H4 (cell line): ENCODE results near the gene ELOVL6. TPM values are rescaled to one million over a fixed set of nuclear protein-coding genes. Genes with fewer than 3 reads are reported as not detected.
"Not testable (repeated sequence)": the region's sequence is repeated elsewhere in the genome, so short reads cannot be mapped to it uniquely, and the experiment has no call there.

Experiments used
- DNase-seq: peaks from one replicate; pipeline ENCODE4 v3.0.0-alpha.2; 2015; ENCODE audit warnings: low spot score
- total RNA-seq: library from RNA; depleted of rRNA; stranded (reverse); fragments of >200 nt; shearing (Covaris generic); gene quantifications from 2 replicates; pipeline ENCODE4 v1.2.3, GENCODE V29; 2014

Gene ELOVL6
- total RNA-seq, 1 experiment from 2014 or later: 9.3 TPM

GRCh38 chr4:110160618-110161017, 37.8 kb downstream of the ELOVL6 start:
- DNase-seq: no peak

- DNase-seq: no peak
These were observed 38.9 kb downstream of the ELOVL6 start for GRCh38 chr4:110159541-110159940.

GRCh38 chr4:110157580-110157979, 40.8 kb downstream of the ELOVL6 start:
- DNase-seq: no peak

- not testable (repeated sequence) for DNase-seq
These were observed 41.2 kb downstream of the ELOVL6 start for GRCh38 chr4:110157166-110157565.

- DNase-seq: no peak
These were observed 42.0 kb downstream of the ELOVL6 start for GRCh38 chr4:110156442-110156841.

GRCh38 chr4:110155654-110156053, 42.8 kb downstream of the ELOVL6 start:
- no peak for DNase-seq

- DNase-seq: no peak
These were observed 43.8 kb downstream of the ELOVL6 start for GRCh38 chr4:110154582-110154981.

GRCh38 chr4:110152386-110152785, 46.0 kb downstream of the ELOVL6 start:
- DNase-seq: no peak

- no peak for DNase-seq
These were observed 49.3 kb downstream of the ELOVL6 start for GRCh38 chr4:110149089-110149488.

GRCh38 chr4:110142461-110142860, 56.0 kb downstream of the ELOVL6 start:
- no peak for DNase-seq

- no peak for DNase-seq
These were observed 58.6 kb downstream of the ELOVL6 start for GRCh38 chr4:110139815-110140214.

GRCh38 chr4:110139111-110139510, 59.3 kb downstream of the ELOVL6 start:
- no peak for DNase-seq

- no peak for DNase-seq
These were observed 59.9 kb downstream of the ELOVL6 start for GRCh38 chr4:110138551-110138950.

- DNase-seq: no peak
These were observed 60.6 kb downstream of the ELOVL6 start for GRCh38 chr4:110137829-110138228.

GRCh38 chr4:110135523-110135922, 62.9 kb downstream of the ELOVL6 start:
- no peak for DNase-seq

- DNase-seq: no peak
These were observed 63.3 kb downstream of the ELOVL6 start for GRCh38 chr4:110135076-110135475.

GRCh38 chr4:110134269-110134869, 64.0 kb downstream of the ELOVL6 start:
- DNase-seq: no peak

GRCh38 chr4:110132816-110133719, 65.3 kb downstream of the ELOVL6 start:
- no peak for DNase-seq

- no peak for DNase-seq
These were observed 66.5 kb downstream of the ELOVL6 start for GRCh38 chr4:110131916-110132315.

- DNase-seq: no peak
These were observed 67.6 kb downstream of the ELOVL6 start for GRCh38 chr4:110130576-110131358.

- DNase-seq: no peak
These were observed 68.9 kb downstream of the ELOVL6 start for GRCh38 chr4:110129544-110129943.

GRCh38 chr4:110128472-110128919, 69.9 kb downstream of the ELOVL6 start:
- no peak for DNase-seq
